ENCODE results near the gene POU6F2.

POU6F2 gene

DNA sequence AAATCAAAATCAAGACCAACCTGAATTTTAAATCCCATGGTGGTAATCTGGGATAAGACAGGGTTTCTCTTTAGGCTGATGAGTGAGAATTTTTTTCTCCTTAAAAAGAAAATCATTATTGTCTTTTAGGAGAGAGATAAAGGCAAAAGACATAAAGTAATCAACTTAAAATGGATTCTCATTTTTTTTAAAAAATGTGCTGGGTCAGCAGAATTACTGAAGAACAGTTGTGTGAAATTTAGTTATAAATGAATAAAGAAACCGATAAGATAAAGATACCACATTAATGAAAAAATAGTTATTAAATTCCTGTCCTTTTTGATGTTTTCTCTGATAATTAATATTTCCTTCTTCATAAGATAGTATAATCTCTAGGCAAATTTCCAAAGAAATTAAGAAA lies 427.2 kb downstream of the POU6F2 start:
- no peak for DNase-seq (ENCODE audit: low read depth)

DNA sequence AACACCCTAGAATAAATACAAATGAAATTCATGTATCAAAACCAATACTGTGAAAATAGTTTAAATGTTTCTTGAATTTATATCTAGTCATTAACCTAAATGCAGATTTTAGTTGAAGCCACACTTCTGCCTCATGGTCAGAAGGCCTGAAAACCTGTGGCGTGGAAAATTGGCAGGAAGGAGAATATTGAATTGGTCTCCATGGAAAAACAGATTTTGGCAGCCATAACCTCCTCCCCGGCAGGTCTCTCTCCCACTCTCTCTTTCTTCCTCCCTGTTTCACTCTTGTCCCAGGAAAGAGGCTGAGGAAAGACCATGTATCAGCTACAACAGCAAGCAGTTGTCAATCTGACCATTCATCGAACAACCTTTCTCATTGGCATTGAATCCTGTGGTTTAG lies 427.9 kb downstream of the POU6F2 start:
- DNase-seq (ENCODE audit: low read depth) = no peak

DNA sequence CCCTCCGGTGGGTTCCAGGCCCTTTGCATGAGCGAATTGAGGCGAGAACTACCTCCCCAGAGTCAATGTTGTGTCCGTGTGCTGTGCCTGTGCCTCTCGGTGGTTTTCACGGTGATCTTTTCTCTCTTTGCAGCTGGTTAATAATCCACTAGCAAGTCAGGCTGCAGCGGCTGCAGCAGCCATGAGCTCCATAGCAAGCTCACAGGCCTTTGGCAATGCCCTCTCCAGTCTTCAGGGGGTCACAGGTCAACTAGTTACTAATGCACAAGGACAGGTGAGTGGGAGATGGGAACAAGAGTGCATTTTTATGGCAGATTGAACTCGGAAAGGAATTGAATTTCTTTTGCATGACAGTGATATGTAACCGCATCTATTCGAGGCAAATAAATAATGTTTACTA lies 428.8 kb downstream of the POU6F2 start:
- DNase-seq (ENCODE audit: low read depth) = no peak

DNA sequence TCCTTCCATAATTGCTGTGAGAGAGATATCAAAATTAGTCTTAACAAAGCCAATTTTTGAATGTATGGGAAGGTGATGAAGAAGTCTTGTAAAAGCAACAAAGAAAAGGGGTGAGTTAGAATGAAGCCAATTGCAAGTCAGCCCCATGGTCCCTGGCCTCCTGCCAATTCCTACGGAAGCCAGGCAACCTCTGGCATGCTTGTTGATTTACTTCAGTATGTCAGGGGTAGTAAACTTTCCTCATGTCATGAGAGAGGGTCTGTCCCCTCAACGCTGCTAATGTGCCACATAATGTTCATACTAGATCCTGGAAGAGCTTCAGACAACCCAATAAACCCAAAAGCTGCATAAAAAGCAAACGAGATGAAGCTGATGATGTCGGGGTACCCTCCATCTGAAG lies 429.4 kb downstream of the POU6F2 start:
- no peak for DNase-seq (ENCODE audit: low read depth)

DNA sequence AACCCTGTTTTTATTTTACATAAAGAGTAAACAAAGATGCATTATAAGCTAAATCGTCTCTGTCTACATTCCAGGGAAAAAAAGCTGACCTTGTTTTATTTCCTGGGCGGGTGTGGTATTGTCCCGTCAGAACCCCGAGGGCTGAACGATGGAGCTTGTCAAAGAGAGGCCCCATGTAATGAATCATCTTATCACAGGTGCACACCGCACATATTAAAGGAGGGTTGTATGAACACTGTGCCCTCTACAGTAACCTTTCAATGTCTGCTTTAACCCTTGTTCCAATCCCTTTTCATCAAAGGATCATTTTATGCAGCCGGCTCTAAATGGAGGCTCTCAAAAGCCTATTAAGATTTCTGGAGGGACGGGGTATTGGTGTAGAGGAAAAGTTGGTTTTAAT lies 430.0 kb downstream of the POU6F2 start:
- no peak for DNase-seq (ENCODE audit: low read depth)

DNA sequence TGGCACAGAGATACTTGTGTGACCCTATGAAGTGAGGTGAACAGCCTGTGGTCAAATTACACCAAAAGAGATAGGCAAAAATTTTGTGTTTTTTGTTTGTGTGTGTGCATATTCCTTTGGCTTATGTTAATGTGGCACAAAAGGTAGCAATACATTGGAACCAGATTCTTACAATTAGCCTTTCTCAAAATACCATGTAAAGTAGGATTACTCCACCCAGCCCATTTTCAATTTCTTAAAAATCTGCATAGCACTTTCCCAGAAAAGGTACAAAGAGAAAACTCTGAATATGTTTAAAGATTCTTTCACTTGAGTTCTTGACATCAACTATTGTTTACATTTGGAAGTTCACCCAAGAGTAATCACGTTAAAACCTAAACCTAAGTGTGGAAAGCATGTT lies 431.2 kb downstream of the POU6F2 start:
- no peak for DNase-seq (ENCODE audit: low read depth)

DNA sequence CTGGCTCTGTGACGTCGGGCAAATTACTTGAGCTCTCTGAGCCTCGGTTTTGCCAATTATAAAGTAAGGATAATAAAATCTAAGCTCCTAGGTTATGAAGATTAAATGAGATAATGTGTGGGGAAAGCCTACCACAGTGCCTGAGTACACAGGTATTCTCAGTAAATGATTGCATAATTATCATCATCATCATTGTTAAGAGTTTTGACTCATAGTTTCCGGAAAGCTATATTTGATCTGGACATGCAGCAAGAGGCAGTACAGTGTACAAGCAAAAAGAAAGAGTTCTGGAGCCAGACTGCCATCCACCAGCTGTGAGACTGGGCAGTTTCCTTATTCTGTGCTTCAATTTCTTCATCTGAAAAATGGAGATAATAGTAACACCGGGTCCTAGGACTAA lies 432.9 kb downstream of the POU6F2 start:
- DNase-seq (ENCODE audit: low read depth) = no peak

DNA sequence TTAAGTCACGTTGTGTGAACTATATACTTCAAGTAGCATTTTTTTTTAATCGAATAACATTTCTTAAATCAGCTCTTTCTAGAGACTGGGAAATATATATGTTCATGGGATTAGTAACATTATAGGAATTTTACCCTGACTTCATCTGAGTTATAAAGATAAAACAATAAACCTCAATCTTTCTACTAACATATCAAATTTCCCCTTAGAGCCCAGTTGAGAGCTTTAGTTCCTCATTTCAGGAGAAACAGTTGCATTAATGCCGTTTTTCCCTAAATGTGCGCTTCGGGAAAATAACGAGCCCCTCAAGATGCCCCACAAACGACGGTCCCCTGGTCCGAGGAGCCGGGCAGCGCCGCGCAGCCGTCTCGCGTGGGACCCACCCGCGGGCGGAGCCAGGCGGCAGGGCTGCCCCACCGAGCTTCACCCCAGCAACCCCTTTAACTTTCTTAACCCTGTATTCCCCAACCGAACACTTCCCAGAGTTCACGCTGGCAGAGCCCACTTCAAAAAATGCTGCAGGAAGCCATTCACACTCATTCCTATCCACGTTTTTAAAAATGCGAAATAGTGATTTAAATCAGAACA lies 436.0 kb downstream of the POU6F2 start:
- peak; percentile 7 for DNase-seq (ENCODE audit: low read depth)

DNA sequence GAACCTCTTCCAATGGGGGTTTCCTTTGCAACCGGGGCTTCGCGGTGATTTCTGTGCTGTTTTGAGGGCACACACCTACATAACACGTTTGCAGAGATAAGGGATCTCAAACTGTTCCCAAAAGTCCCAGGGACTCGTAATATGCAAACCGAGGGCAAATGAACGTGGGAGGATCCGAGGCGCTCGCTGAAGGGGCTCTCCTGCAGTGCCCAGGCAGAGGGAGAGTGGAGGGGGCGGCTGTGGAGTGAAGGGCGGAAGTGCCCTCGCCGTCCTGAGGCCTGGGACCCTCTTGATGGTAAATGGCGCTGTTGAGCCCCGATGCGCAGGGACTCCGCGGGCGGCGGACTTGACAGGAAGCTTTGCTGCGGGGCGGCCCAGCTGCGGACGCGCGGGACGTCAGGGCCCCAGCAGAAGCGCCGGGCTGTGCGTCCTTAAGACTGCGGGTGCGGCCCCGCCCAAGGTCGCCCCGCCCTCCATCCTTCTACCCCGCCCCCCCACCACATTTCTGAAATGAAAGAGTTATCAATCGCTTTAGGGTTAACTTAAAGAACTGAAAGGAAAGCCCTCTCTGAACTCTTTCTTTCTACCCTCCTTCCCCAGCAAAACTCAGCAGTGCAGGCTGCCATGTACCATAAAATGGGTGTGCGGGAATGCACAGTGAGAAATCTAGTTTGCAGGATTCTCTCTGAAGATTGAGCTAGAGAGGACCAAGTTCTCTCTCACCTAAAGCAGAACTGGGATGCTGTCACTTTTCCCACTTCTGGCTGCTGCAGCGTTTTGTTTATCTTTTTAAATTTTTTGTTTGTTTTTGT lies 436.7 kb downstream of the POU6F2 start:
- peak; percentile 52 for DNase-seq (ENCODE audit: low read depth)

DNA sequence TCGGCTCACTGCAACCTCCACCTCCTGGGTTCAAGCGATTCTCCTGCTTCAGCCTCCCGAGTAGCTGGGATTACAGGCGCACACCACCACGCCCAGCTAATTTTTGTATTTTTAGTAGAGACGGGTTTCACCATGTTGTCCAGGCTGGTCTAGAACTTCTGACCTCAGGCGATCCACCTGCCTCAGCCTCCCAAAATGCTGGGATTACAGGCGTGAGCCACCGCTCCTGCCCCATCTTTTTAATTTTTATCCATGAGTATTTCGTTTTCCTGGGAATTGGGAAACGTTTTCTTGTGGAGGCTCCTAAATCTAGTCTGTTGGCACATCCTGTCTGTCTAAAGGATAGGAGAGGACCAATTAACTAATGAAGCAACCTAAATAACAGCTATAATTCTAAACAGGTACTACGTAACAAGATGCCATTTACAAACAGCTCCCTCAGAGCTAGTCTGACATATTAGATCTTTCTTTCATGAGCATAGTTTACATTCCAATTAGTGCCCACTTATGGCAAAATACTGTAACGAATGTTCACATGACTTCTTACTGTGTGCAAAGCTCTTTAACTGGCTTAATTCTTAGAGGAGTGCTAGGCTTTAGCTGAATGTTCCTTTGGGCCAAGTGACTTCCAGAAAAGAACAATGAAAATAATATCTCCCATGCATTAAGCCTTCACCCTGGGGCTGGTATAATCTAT lies 437.5 kb downstream of the POU6F2 start:
- DNase-seq (ENCODE audit: low read depth) = no peak

DNA sequence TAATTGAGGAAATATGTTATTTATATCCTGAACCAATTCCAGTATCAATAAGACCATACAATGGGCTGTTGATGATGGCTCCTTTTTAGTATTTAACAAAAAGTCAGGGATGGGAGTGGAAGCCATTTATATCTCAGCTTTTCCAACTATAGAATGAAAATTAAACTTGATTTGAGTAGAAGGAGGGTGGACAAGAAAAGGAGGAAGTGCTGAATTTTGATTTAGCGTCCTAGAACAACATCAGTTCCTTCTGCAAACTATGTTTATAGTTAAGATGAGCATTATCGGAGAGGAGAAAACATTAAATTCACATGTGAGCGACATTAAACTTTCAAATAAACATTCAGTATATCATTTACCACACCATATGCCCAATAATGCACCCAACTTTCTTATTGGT lies 439.2 kb downstream of the POU6F2 start:
- no peak for DNase-seq (ENCODE audit: low read depth)

DNA sequence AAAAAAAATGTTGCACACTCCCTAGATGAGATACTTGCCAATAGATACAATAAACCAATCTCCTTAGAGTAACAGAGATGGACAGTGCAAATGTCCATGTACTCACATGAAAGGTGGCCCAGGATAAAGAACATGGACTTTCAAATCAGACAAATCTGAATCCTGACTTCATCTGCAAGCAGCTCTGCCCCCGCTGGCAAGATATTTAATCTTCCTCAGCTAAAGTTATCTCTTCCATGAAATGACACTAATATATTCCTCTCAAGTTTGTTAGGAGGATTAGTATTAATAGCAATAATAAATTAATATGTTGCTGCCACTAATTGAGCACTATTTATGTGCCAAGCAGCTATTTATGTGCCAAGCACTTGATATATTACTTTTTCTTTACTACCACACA lies 439.9 kb downstream of the POU6F2 start:
- DNase-seq (ENCODE audit: low read depth) = no peak

DNA sequence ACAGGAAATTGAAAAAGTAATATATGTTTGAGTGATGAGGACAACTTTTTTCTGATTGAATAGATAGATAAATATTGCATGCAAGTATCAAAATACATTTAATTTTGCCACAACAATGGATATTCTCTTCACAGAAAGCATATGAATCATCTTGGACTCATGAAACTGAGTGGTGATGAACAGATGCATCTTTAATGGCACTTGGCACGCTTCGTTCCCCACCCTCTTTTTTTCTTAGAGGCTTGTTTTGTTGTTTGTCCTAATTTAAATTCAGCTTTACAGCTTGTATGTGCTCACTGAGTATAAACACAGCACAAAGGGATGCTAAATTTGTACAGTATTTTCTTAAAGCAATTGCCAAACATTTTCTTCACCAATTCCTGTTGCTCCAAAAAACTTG lies 443.5 kb downstream of the POU6F2 start:
- no peak for DNase-seq (ENCODE audit: low read depth)

DNA sequence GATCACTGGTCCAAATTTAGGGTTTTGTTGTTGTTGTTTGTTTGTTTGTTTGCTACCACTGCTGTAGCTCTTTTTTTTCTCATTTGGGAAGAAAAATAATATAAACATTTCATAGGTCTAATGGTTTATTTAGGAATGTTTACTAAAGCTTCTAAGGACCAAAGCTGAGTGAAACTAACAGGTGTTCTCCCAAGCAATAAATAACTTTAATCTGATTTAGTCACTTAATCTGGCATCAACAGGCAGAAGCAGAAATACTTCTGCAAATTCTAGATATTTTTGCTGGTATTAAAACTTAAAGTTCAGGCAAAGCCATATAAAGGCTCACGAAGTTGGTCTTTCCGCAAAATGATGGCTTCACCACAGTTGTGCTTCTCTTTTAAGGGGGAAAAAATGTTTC lies 444.0 kb downstream of the POU6F2 start:
- DNase-seq (ENCODE audit: low read depth) = no peak

DNA sequence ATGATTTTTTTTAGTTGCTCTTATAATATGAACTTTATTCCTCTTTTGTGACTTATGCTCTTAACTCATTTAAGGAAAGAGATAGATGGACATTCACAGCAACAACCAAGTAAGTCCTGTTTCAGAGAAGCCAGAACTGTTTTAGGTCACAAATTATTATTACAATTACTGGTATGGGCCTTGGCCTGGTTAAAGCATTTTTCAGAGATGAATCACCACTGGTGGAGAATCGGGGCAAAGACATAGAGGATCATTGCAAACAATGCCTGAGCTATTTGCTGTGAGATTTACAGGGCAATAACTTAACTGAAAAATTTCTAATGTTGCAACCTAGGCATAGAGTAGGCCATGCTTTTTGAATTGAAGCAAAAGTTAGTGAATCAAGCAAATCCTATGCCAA lies 450.5 kb downstream of the POU6F2 start:
- DNase-seq (ENCODE audit: low read depth) = peak; percentile 75

DNA sequence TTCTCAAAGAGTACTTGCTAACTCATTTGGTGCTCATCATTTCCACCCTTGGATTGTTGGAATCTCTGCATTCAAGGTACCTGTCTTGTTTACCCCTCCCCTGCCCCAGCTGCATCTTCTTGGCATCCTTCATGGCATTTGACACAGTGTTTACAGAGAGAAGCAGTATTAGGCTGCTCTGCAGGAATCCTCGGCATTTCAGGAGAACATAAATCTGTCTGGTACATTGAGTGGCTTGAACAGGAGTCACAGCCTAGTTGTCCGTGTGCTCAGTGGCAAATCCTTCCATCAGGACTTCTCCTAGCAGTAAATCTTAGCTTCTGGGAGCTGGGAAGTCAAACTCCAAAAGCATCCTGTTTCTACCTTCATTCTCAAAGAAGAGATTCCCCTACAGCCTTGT lies 451.7 kb downstream of the POU6F2 start:
- DNase-seq (ENCODE audit: low read depth) = no peak

DNA sequence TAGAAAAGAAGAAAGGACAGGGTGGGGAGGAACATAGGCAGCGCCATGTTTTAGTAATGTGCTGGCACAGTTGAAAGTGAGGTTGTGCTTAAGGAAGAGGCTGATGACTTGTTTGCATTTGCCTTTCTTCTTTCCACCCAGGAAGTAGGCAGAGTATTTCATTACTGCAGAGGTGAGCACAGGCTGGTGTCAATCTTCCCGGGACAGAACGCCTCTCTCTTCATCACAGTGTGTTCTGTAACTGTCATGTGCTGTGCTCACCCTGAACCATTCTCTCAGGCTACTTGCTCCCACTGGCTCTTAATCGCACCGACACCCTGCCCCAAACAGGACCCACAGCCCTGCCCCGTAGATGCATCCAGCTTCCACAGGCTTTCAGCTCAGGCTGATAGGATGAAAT lies 452.7 kb downstream of the POU6F2 start:
- no peak for DNase-seq (ENCODE audit: low read depth)

DNA sequence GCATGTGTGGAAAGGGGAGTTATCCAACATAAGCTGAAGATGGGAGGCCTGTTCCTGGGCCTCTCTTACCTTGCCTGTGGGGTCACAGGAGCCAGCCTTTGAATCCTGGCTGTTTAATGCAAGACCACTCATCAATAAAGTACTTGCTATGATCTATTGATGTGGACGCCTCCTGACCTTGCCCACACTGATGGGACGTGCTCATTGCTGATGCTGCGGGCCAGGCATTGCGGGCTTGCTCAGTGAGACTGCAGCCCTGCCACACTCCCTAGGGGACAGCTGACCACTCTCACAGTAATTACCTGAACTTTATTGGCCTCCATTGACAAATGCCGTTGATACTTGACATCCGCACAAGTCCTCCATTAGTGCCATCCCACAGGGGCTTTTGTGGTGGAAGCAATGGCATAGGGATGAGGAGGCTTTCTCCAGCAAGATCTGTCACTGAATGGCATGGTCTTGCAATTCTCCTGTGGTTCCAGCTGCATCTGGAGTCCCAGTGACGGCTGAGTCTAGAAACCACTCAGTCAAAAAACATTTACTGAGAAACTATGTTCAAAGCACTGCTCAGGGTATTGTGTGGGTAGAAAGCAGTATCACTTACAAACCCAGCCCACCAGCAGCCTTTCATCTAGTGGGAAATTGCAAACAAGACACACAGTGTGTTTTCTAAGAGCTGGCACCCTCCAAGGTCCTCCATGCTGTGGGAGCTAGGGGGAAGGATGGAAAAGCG lies 453.4 kb downstream of the POU6F2 start:
- DNase-seq (ENCODE audit: low read depth) = no peak

DNA sequence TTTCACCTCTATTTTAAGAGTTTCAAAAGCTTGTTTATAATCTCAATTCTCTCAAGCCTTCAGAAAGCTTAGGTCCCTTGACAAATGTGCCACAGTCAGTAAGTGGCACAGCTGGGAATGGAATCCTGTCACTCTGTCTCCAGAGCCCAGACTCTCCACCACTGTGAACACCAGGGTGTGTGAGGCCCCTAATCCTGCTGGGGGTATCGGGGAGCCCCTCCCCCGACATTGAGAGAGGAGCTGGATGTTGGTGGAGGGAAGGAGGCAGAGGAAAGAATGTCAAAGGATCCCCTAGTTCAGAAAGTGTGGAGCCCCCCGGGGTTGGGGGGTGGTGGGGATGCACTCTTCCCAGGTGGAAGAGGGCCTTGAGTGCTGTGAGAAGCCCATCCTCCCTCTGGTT lies 454.7 kb downstream of the POU6F2 start:
- no peak for DNase-seq (ENCODE audit: low read depth)

DNA sequence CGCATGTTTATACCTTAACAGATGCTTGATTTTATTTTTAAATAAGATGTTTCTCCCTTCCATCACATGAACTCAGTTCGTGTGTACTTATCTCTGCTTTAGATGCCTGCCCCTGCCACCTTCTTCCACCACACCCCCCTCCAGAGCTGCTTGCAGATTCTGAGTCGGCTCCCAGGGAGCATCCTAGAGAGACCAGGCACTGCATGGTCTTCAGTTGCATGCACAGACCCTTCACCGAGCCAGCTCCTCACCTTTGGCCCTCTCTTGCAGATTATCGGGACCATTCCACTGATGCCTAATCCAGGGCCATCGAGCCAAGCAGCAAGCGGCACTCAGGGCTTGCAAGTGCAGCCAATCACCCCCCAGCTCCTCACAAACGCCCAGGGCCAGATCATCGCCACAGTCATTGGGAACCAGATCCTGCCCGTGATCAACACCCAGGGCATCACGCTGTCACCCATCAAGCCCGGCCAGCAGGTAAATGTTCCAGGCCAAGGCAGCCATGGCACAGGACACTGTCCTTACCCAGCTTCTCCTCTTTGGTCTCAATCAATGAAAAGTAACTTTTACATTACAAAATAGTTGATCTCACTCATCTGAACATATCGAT lies 455.2 kb downstream of the POU6F2 start:
- no peak for DNase-seq (ENCODE audit: low read depth)

DNA sequence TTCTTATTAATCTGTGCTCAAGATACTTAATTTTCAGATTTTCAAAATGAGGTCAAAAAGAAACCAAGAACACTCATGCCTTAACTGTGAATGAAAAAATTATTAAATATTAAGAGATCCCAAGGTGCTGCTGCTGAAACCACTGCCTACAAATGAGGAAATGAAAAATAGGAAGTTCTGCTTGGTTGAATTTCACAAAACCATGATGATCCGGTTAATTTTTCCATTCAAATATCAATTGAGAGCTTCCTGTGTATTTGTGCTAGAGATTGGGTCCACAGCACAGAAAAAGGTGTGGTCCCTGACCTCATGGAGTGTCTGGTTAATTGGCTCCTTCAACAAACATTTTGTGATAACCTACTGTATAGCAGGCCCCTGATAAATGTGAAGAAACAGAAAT lies 455.8 kb downstream of the POU6F2 start:
- DNase-seq (ENCODE audit: low read depth) = no peak

DNA sequence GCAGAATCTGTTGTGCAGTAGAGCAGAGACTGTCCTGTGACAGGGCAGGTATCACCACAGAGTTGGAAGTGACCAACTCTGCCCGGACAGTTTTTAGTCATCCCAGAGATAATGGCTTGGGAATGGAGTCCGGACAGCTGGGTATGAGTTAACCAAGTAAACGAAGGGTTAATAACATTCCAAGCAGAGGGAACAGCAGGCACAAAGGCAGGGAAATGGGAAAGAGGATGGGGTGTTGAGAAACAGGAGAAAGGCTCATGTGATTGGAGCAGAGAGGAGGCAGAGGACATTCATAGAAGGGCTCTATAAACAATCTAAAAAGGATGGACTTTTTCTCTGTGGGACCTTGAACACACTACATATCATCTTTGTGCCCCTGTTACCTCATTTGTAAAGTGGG lies 456.3 kb downstream of the POU6F2 start:
- DNase-seq (ENCODE audit: low read depth) = no peak

Measured in iris pigment epithelial cell (primary cell).